K562 (cell line): Measurements from ENCODE around the gene NKD1. TPM values are rescaled to one million over a fixed set of nuclear protein-coding genes. Genes with fewer than 3 reads are reported as not detected.

Experiments
- ATAC-seq: fragments of 200-7000 bp; cut with Tn5 transposase; 3 replicates; pipeline ENCODE4 v1.9.1; 2020; ENCODE audit warnings: moderate library complexity
- BruUV-seq: library from RNA; stranded (reverse); fragments of 400-500 nt; replicated peaks from 2 replicates; lab custom pipeline; 2021; lab: Mats Ljungman, UMichigan
- CTCF ChIA-PET: fragments of 300-600 bp; formaldehyde crosslinking; extraction: SDS; loops from one replicate; lab custom pipeline; 2021; ENCODE audit warnings: low intra/inter-chr PET ratio; lab: Yijun Ruan, JAX
- POLR2A ChIA-PET: fragments of 300-600, 350-650 bp; sonication (Branson Sonifier 250); formaldehyde crosslinking; extraction: SDS; loops from one replicate; lab custom pipeline; 2021; ENCODE audit warnings: antibody characterized with exemption, inconsistent platforms; lab: Yijun Ruan, JAX
- DNase-seq, 4 experiments: peaks; one replicate each; pipeline versions ENCODE4 v3.0.0 to v3.0.0-alpha.2; 2011 to 2018; ENCODE audit warnings: low spot score in 3 of 4, mixed read lengths in 3 of 4; ENCODE audit errors: extremely low read depth in 1 of 4
- FAIRE-seq: peaks from 2 replicates; lab custom pipeline; 2011; peaks lifted over from hg19 to GRCh38; lab: Jason Lieb, UNC
- H2AFZ ChIP-seq: 2 replicates; pipeline ENCODE4 v1.6.0; 2011; ENCODE audit warnings: low read depth, low read length, control low read depth, inconsistent platforms
- H3K27ac ChIP-seq: fragments of 200-600 bp; 3 replicates; pipeline ENCODE4 v1.8.0; 2011; ENCODE audit warnings: low read depth, mild to moderate bottlenecking, control low read depth, inconsistent platforms, low read length, moderate library complexity, mixed read lengths; ENCODE audit errors: extremely low read depth
- H3K27me3 ChIP-seq, 2 experiments: fragments of 300-600 bp in 1 of 2; 2 replicates in 1 of 2; 3 replicates in 1 of 2; pipeline versions ENCODE4 v1.6.0 to v1.8.0; 2011; ENCODE audit warnings: inconsistent platforms in 2 of 2, low read length in 2 of 2, mild to moderate bottlenecking in 1 of 2, mixed read lengths in 1 of 2, moderate library complexity in 1 of 2; ENCODE audit not compliant: control insufficient read depth in 2 of 2, insufficient read depth in 2 of 2
- H3K36me3 ChIP-seq: fragments of 300-600 bp; 3 replicates; pipeline ENCODE4 v1.8.0; 2011; ENCODE audit warnings: mild to moderate bottlenecking, low read length, inconsistent platforms; ENCODE audit not compliant: control insufficient read depth, insufficient read depth
- H3K4me1 ChIP-seq, 2 experiments: fragments of 200-600 bp in 1 of 2; replicated peaks in 1 of 2; 2 replicates in 1 of 2; 3 replicates in 1 of 2; pipeline versions ENCODE4 v1.5.1 to v1.8.0; 2011; ENCODE audit warnings: inconsistent platforms in 2 of 2, low read length in 2 of 2, mild to moderate bottlenecking in 1 of 2, mixed read lengths in 1 of 2, moderate library complexity in 1 of 2; ENCODE audit not compliant: control insufficient read depth in 2 of 2, insufficient read depth in 2 of 2
- H3K4me2 ChIP-seq: 2 replicates; pipeline ENCODE4 v1.6.1; 2011; ENCODE audit warnings: low read length, control low read depth, inconsistent platforms, mixed read lengths; ENCODE audit not compliant: insufficient read depth
- H3K4me3 ChIP-seq: fragments of 200-600 bp; sonication (generic), shearing (Covaris generic); 2 replicates; pipeline ENCODE4 v1.5.1; 2016; ENCODE audit warnings: control low read depth, inconsistent platforms
- H3K79me2 ChIP-seq: fragments of 200-600 bp; 3 replicates; pipeline ENCODE4 v1.8.0; 2011; ENCODE audit warnings: low read length, inconsistent platforms; ENCODE audit not compliant: control insufficient read depth, insufficient read depth
- H3K9ac ChIP-seq, 2 experiments: 2 replicates each; pipeline versions ENCODE4 v1.6.0 to v1.6.1; 2011; ENCODE audit warnings: low read depth in 2 of 2, low read length in 2 of 2, control low read depth in 1 of 2, inconsistent platforms in 1 of 2, mild to moderate bottlenecking in 1 of 2, mixed read lengths in 1 of 2; ENCODE audit not compliant: insufficient read depth in 1 of 2
- H3K9me1 ChIP-seq: one replicate; pipeline ENCODE4 v1.6.0; 2011; ENCODE audit warnings: inconsistent platforms, mild to moderate bottlenecking, low read length, moderate library complexity; ENCODE audit not compliant: control insufficient read depth, insufficient read depth
- H3K9me3 ChIP-seq: replicated peaks from 2 replicates; pipeline ENCODE4 v1.5.1; 2011; ENCODE audit warnings: low read depth, low read length, inconsistent platforms; ENCODE audit not compliant: control insufficient read depth, insufficient read depth
- H4K20me1 ChIP-seq: replicated peaks from 2 replicates; pipeline ENCODE4 v1.6.1; 2011; ENCODE audit warnings: low read length, inconsistent platforms, mixed read lengths; ENCODE audit not compliant: control insufficient read depth, insufficient read depth
- DPF2 ChIP-seq: fragments of 450-650 bp; IDR thresholded peaks from 2 replicates; pipeline ENCODE4 v1.6.1; 2016
- ELK1 ChIP-seq: sonication (generic); formaldehyde crosslinking; IDR thresholded peaks from 2 replicates; pipeline ENCODE4 v1.8.1; 2022; ENCODE audit warnings: missing genetic modification reagents
- ERF ChIP-seq: fragments of 450-650 bp; formaldehyde crosslinking; IDR thresholded peaks from 2 replicates; pipeline ENCODE4 v1.4.0; 2020; ENCODE audit warnings: mild to moderate bottlenecking, mixed read lengths
- ETS1 ChIP-seq: conservative IDR thresholded peaks from 2 replicates; pipeline ENCODE4 v1.6.1; 2011; ENCODE audit warnings: low read depth, mild to moderate bottlenecking, low read length; ENCODE audit not compliant: control insufficient read depth
- FOXP1 ChIP-seq: sonication (generic); formaldehyde crosslinking; IDR thresholded peaks from 2 replicates; pipeline ENCODE4 v1.8.0; 2022; ENCODE audit warnings: mild to moderate bottlenecking, missing genetic modification reagents
- PCBP1 ChIP-seq: fragments of 200-400 bp; formaldehyde crosslinking; IDR thresholded peaks from 2 replicates; pipeline ENCODE4 v1.6.1; 2018; ENCODE audit warnings: mild to moderate bottlenecking, low read depth, low read length; ENCODE audit not compliant: poor library complexity, severe bottlenecking
- REST ChIP-seq, 2 experiments: fragments of 450-650 bp; formaldehyde crosslinking in 1 of 2; IDR thresholded peaks; 2 replicates each; pipeline versions ENCODE4 v1.4.0 to v1.6.1; 2014 to 2020; ENCODE audit warnings: mild to moderate bottlenecking in 2 of 2, borderline replicate concordance in 1 of 2, low read depth in 1 of 2
- STAG1 ChIP-seq: sonication (generic); formaldehyde crosslinking; IDR thresholded peaks from 2 replicates; pipeline ENCODE4 v1.5.0; 2020; ENCODE audit warnings: missing genetic modification reagents, borderline replicate concordance
- ZBTB33 ChIP-seq: sonication (generic); formaldehyde crosslinking; IDR thresholded peaks from 2 replicates; pipeline ENCODE4 v1.8.1; 2023; ENCODE audit warnings: mild to moderate bottlenecking, missing genetic modification reagents
- ZNF212 ChIP-seq: fragments of 450-650 bp; formaldehyde crosslinking; IDR thresholded peaks from 2 replicates; pipeline ENCODE4 v1.4.0; 2020; ENCODE audit warnings: mild to moderate bottlenecking
- WGBS: fragments of 100-300 bp; shearing (Covaris generic); methylation state at CpG from one replicate; pipeline ENCODE4 v1.1.6; 2016; ENCODE audit warnings: low coverage, mixed read lengths; ENCODE audit not compliant: insufficient coverage; ENCODE audit errors: missing lambda C conversion rate; 5-methylcytosine and 5-hydroxymethylcytosine counted together
- in situ Hi-C: fragments of 300-500 bp; cut with MboI; formaldehyde crosslinking; loops from 4 replicates; pipeline ENCODE4 v1.15.0; 2018; ENCODE audit warnings: inconsistent platforms, mixed read lengths
- intact Hi-C: fragments of 100-400 bp; cut with micrococcal nuclease; formaldehyde crosslinking; loops from 2 replicates; pipeline ENCODE4 v1.14.2; 2022
- polyA plus RNA-seq, 8 experiments: library from polyadenylated mRNA; depleted of rRNA in 4 of 8; stranded (reverse) in 5 of 8; unstranded in 3 of 8; fragments of >200 nt; fragmentation: Nextera tagmentation in 2 of 8; fragmentation: Illumina TruSeq in 1 of 8; extraction: Ambion mirVana in 2 of 8; extraction: Trizol in 1 of 8; gene quantifications; 2 replicates each; pipeline versions ENCODE4 v1.2.1 to v1.2.3, GENCODE V29; 2011 to 2014; ENCODE audit warnings: inconsistent platforms in 1 of 8, missing spikeins in 1 of 8
- total RNA-seq, 7 experiments: library from RNA; depleted of rRNA in 6 of 7; stranded (reverse); fragments of >200 nt in 6 of 7; fragmentation: Illumina TruSeq in 2 of 7; extraction: Trizol in 2 of 7; gene quantifications; 2 replicates each; pipeline versions ENCODE4 v1.2.1 to v1.2.3, GENCODE V29; 2011 to 2021; ENCODE audit warnings: low replicate concordance in 1 of 7

NKD1 gene
- total and polyA plus RNA-seq, 9 of the 15 experiments (the other 6 are each of a cell fraction or from before 2014, with no cell fraction given): under 0.01 to 0.24 (median 0.04) TPM; not detected in 2

GRCh38 chr16:50557046-50557445 is 8.8 kb downstream of the NKD1 start:
- Histone ChIP-seq H4K20me1 (no peaks in the 10 kb centered on the region; the same call in 1 of the 2 replicates), H3K36me3 (no peaks in the 10 kb centered on the region), H3K4me3 (no peak overlapping the region), H3K9me3 (no peaks in the 10 kb centered on the region), H3K9ac (no peak overlapping the region), H3K27ac (no peak overlapping the region), H3K4me1 (no peaks in the 10 kb centered on the region), H3K27me3 (peaks cover 0 to 32% of the 10 kb centered on the region in 2 experiments; a peak in 3 of 5 replicates), H2AFZ (no peak overlapping the region), H3K79me2 (no peaks in the 10 kb centered on the region), H3K9me1 (no peaks in the 10 kb centered on the region), H3K4me2 (no peak overlapping the region)
- intact Hi-C loops: no loop called here
- in situ Hi-C loops: no loop called here
- FAIRE-seq (no peak), DNase-seq (no peak), ATAC-seq (no peak)
- 0% methylated on average over 2 of the region's 2 CpGs for WGBS
- ChIA-PET POLR2A (no interaction called here), CTCF (no interaction called here)
- BruUV-seq: no TSS peak
- TF ChIP-seq ZNF212 (CRISPR knock-in tag) (no peak), ZBTB33 (CRISPR knock-in tag) (no peak), REST (IDR thresholded peaks at IDR 0.05; ENCODE audit: borderline replicate concordance) (no peak), REST (CRISPR knock-in tag; IDR thresholded peaks at IDR 0.05; ENCODE audit: low read depth) (no peak), DPF2 (no peak), STAG1 (CRISPR knock-in tag) (no peak), FOXP1 (no peak), ETS1 (no peak), ELK1 (CRISPR knock-in tag) (no peak), PCBP1 (no peak), ERF (CRISPR knock-in tag) (no peak)
